ENCODE measurements around the gene ATL3.
"Not testable (repeated sequence)": the region's sequence is repeated elsewhere in the genome, so short reads cannot be mapped to it uniquely, and the experiment has no call there.

Gene ATL3

DNA sequence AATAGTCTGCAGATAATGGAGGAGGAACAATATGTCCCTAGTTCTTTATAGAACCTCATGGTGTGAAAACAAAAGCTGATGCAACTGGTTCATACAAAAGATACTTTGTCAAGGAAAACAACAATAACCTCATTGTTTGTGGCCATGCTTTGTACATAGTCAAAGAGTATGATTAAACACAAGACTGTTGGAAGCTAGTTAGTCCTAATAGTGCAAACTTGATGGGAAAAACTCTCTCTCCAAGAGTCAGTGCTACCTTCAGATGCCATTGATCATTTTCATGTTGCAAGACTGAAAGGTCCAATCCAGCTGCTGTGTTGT is 87.9 kb downstream of the ATL3 start:
- ChIA-PET CTCF (interaction anchor here (0.6 kb wide), 2 partner anchors 111 to 277 kb away, joined by 3 to 4 read pairs; no protein-coding TSS in a partner anchor), POLR2A (ENCODE audit: low non-redundant PET) (no interaction called here)
- H3K27ac ChIP-seq = no peak overlapping the region
- TF ChIP-seq, protein P1, sequence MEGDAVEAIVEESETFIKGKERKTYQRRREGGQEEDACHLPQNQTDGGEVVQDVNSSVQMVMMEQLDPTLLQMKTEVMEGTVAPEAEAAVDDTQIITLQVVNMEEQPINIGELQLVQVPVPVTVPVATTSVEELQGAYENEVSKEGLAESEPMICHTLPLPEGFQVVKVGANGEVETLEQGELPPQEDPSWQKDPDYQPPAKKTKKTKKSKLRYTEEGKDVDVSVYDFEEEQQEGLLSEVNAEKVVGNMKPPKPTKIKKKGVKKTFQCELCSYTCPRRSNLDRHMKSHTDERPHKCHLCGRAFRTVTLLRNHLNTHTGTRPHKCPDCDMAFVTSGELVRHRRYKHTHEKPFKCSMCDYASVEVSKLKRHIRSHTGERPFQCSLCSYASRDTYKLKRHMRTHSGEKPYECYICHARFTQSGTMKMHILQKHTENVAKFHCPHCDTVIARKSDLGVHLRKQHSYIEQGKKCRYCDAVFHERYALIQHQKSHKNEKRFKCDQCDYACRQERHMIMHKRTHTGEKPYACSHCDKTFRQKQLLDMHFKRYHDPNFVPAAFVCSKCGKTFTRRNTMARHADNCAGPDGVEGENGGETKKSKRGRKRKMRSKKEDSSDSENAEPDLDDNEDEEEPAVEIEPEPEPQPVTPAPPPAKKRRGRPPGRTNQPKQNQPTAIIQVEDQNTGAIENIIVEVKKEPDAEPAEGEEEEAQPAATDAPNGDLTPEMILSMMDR (conservative IDR thresholded peaks at IDR 0.05; ENCODE audit: low read depth) = no peak
- DNase-seq (ENCODE audit: low spot score) = no peak

DNA sequence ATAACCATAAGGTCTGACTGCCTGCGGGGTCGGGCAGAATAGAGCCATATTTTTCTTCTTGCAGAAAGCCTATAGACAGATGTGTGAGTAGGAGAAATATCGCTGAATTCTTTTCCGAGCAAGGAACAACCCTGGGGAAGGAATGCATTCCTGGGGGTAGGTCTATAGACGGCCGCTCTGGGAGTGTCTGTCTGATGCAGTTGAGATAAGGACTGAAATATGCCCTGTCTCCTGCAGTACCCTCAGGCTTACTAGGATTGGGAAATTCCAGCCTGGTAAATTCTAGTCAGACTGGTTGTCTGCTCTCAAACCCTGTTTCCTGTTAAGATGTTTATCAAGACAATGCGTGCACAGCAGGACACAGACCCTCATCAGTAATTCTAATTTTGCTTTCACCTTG is 90.0 kb downstream of the ATL3 start:
- DNase-seq (ENCODE audit: low spot score); POLR2A ChIA-PET (ENCODE audit: low non-redundant PET); CTCF ChIA-PET; H3K27ac ChIP-seq: not testable (repeated sequence)

DNA sequence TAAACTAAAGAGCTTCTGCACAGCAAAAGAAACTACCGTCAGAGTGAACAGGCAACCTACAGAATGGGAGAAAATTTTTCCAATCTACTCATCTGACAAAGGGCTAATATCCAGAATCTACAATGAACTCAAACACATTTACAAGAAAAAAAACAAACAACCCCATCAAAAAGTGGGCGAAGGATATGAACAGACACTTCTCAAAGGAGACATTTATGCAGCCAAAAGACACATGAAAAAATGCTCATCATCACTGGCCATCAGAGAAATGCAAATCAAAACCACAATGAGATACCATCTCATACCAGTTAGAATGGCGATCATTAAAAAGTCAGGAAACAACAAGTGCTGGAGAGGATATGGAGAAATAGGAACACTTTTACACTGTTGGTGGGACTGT is 92.3 kb downstream of the ATL3 start:
- DNase-seq (ENCODE audit: low spot score); H3K27ac ChIP-seq; CTCF ChIA-PET; POLR2A ChIA-PET (ENCODE audit: low non-redundant PET): not testable (repeated sequence)

DNA sequence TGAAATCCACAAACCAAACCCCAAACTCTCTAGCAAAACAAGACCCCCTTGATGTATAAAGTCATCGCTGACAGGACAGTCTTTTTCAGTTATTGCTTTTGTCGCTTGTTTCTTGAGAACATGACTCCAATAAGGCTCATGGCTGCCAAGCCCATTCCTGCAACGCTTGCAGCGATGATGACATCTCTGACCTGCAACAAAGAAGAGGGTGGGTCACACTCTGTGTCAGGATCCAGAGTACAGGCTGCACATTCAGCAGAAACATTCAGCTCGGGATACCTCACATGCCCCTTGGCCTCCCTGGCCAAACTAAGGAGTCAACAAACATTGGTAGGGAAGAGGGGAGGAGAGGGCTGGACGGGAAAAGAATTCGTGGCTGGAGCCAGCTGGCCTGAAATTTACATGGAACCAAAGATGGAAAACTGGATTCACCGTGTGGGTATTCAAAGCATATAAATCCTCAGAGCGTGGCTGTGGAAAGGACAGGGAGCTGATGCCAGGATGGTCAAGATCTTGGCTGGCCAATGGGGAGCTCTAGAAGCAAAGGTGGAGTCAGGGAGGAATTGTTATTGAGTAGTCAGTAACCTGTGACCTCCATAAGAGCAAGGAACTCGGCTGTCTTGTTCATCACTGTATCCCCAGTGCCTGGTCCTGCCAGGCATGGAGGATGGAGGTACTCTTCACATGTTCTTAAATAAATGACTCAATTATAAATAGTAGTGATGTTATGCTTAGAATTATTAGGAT is 96.1 kb downstream of the ATL3 start:
- CTCF ChIA-PET = no interaction called here
- TF ChIP-seq, protein P1 (conservative IDR thresholded peaks at IDR 0.05; ENCODE audit: low read depth) = no peak
- POLR2A ChIA-PET (ENCODE audit: low non-redundant PET) = no interaction called here
- DNase-seq (ENCODE audit: low spot score) = no peak
- peak overlapping the region; percentile 66 for H3K27ac ChIP-seq
